OCI-LY3 (cell line): Measurements from ENCODE around the gene GATA6.
"Not testable (repeated sequence)": the region's sequence is repeated elsewhere in the genome, so short reads cannot be mapped to it uniquely, and the experiment has no call there.

ENCODE experiments used
- CTCF ChIP-seq: fragments of 200-600, 300-600 bp; sonication (generic); IDR thresholded peaks from 2 replicates; pipeline ENCODE4 v1.5.1; 2014; ENCODE audit warnings: antibody characterized with exemption, low read length, low read depth
- EZH2phosphoT487 ChIP-seq: fragments of 200-600 bp; shearing (Covaris generic); IDR thresholded peaks from 2 replicates; pipeline ENCODE4 v1.6.1; 2018; ENCODE audit warnings: antibody characterized with exemption, mixed run types, low read depth

DNA sequence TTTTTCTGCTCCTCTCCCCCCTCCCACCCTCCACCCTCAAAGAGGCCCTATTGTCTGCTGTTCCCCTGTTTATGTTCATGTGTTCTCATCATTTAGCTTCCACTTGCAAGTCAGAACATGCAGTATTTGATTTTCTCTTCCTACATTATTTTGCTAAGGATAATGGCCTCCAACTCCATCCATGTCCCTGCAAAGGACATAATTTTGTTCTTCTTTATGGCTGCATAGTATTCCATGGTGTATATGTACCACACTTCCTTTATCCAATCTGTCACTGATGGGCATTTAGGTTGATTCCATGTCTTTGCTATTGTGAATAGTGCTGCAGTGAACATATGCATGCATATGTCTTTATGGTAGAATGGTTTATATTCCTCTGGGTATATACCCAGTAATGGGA lies 51.2 kb downstream of the GATA6 start:
- TF ChIP-seq CTCF, EZH2phosphoT487: not testable (repeated sequence)
